Activated T-helper 2 cell treated with anti-CD3 and anti-CD28 coated beads, Interferon-gamma antibody, Interleukin-2, Interleukin-4, amounts not matched to agents 10 μg/mL and 5 μg/mL and 100 μg/mL, durations not matched to agents 14 hours and 24 hours and 36 hours (primary cell): ENCODE results near the gene LGALS14. TPM values are rescaled to one million over a fixed set of nuclear protein-coding genes. Genes with fewer than 3 reads are reported as not detected.
A peak's percentile ranks its signal among the peaks of the same experiment; 100 is the strongest.

ENCODE experiments used
- DNase-seq: peaks from one replicate; pipeline ENCODE4 v3.0.0; 2021; ENCODE audit warnings: low spot score
- H3K27ac Mint-ChIP-seq: one replicate; pipeline ENCODE4 v1.8.0; 2021; ENCODE audit warnings: mixed read lengths
- H3K27me3 Mint-ChIP-seq: one replicate; pipeline ENCODE4 v1.8.0; 2021; ENCODE audit warnings: low read depth, mixed read lengths
- H3K36me3 Mint-ChIP-seq: one replicate; pipeline ENCODE4 v1.8.0; 2021; ENCODE audit warnings: low read depth, mixed read lengths
- H3K4me1 Mint-ChIP-seq: one replicate; pipeline ENCODE4 v1.8.0; 2021; ENCODE audit warnings: low read depth, mixed read lengths
- H3K4me3 Mint-ChIP-seq: one replicate; pipeline ENCODE4 v1.8.0; 2021; ENCODE audit warnings: low read depth, mild to moderate bottlenecking, moderate library complexity, mixed read lengths
- H3K9me3 Mint-ChIP-seq: one replicate; pipeline ENCODE4 v1.8.0; 2021; ENCODE audit warnings: mixed read lengths
- intact Hi-C: fragments of 100-400 bp; cut with micrococcal nuclease; formaldehyde crosslinking; loops from one replicate; pipeline ENCODE4 v1.15.1; 2023
- total RNA-seq: library from RNA; stranded (reverse); gene quantifications from 2 replicates; pipeline ENCODE4 v1.2.3, GENCODE V29; 2022

LGALS14 gene
- total RNA-seq, 1 donor from 2014 or later, result not detected

GRCh38 chr19:39736088-39736487 lies 31.8 kb downstream of the LGALS14 start:
- H3K4me3 Mint-ChIP-seq, result no peak overlapping the region
- H3K27me3 Mint-ChIP-seq, result peaks cover 4% of the 10 kb centered on the region
- H3K9me3 Mint-ChIP-seq, result peaks cover 7% of the 10 kb centered on the region
- no peak for DNase-seq
- H3K4me1 Mint-ChIP-seq, result peaks cover 40% of the 10 kb centered on the region
- H3K27ac Mint-ChIP-seq, result peak overlapping the region; percentile 50
- intact Hi-C loops, result no loop called here
- H3K36me3 Mint-ChIP-seq, result no peaks in the 10 kb centered on the region

DNA sequence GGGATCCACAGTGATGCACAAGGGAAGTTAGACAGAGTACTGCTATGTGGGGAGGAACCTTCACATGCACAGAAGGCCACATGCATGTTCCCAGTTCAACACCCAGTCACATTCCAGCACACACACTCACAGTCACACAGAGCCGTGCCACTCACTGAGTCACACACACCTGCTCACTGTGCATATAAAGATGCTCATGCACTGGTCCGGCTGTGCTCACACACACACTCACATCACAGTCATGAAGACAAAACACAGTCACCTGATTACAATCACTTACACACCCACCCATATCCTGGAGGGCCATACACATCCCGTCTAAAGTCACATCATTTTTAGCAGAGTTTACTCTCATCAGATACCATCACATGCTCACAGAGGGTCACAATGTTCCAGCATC lies 33.1 kb downstream of the LGALS14 start:
- H3K27me3 Mint-ChIP-seq, result peaks cover 4% of the 10 kb centered on the region
- H3K27ac Mint-ChIP-seq, result no peak overlapping the region
- H3K4me1 Mint-ChIP-seq, result peaks cover 42% of the 10 kb centered on the region
- DNase-seq, result no peak
- no peak overlapping the region for H3K4me3 Mint-ChIP-seq
- H3K9me3 Mint-ChIP-seq, result peaks cover 7% of the 10 kb centered on the region
- intact Hi-C loops, result no loop called here
- H3K36me3 Mint-ChIP-seq, result no peaks in the 10 kb centered on the region

DNA sequence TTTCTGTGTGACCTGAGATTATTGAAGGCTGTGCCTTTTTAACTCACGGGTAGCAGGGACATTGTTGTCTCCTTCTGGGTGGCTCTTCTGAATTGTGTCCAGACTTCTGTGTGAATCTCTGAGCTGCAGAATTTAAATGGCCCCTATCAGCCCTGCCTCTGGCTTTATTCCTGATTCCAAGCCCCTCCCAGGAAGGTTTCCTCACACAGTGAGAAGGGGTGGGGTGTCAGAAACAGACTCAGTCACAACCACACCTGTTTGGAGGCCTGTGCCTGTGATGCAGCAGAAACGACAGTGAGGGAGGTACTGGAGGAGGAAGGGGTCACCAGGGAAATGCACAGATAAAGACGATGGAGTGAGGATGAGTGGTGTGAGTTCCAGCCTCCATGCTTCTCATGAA lies 33.6 kb downstream of the LGALS14 start, which contains the start of gene CLC:
Gene CLC, minus strand, starts transcription at position 139 of the 400 bp plus-strand sequence. Its CDS starts 77 bp downstream, at position 62.
- intact Hi-C loops, result no loop called here
- Mint-ChIP-seq H3K36me3 (no peaks in the 10 kb centered on the region), H3K27me3 (peaks cover 4% of the 10 kb centered on the region), H3K27ac (no peak within 1 kb of the TSS), H3K4me1 (peaks cover 42% of the 10 kb centered on the region), H3K4me3 (no peak within 1 kb of the TSS), H3K9me3 (peaks cover 7% of the 10 kb centered on the region)
- no peak for DNase-seq

DNA sequence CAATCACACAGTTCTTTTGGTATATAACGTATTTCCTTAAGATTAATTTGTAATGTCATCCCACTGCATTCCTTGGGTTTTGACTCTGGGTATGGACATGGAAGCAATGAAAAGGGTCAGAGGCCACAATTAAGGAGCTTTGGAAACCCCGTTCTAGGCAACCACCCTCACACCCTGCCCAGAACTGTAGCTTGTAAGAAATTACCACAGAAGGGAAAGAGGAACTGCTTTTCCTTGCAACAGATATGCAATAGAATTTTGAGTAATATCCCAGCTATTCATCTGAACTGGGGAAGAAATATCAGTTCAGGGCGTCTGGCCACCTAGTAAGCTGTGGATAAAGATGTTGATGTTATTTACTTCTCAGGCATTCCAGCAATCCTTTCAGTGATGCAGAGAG lies 34.5 kb downstream of the LGALS14 start:
- H3K4me1 Mint-ChIP-seq, result peaks cover 42% of the 10 kb centered on the region
- H3K27ac Mint-ChIP-seq, result no peak overlapping the region
- no peak for DNase-seq
- intact Hi-C loops, result no loop called here
- no peaks in the 10 kb centered on the region for H3K36me3 Mint-ChIP-seq
- H3K4me3 Mint-ChIP-seq, result no peak overlapping the region
- H3K27me3 Mint-ChIP-seq, result peaks cover 7% of the 10 kb centered on the region
- peaks cover under 1% of the 10 kb centered on the region for H3K9me3 Mint-ChIP-seq

- Mint-ChIP-seq H3K27me3 (peaks cover 9% of the 10 kb centered on the region), H3K4me1 (peaks cover 42% of the 10 kb centered on the region), H3K4me3 (peak overlapping the region; percentile 42), H3K36me3 (no peaks in the 10 kb centered on the region), H3K27ac (peak overlapping the region; percentile 15), H3K9me3 (no peaks in the 10 kb centered on the region)
- intact Hi-C loops, result loop anchor here (1.0 kb wide), 1 partner anchor 60 kb away; no protein-coding TSS in a partner anchor
- DNase-seq, result no peak
Measured at GRCh38 chr19:39740395-39740794, 36.1 kb downstream of the LGALS14 start.

DNA sequence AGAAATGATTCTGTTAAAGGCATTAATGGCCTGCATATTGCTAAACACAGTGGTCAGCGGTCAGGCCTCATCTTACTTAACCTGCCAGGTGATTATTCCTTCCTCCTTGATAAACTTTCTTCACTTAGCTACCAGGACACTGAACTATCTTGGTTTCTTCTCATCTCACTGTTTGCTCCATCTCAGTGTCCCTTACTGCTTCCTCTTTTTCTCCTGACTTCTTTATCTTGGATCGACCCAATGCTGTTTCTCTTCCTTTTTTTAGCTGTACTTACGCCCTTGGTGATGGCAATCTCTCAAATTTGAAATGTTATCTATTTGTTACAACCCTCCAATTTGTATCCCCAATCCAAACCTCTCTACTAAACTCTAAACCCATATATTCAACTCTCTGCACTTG lies 41.4 kb downstream of the LGALS14 start:
- Mint-ChIP-seq H3K27ac (no peak overlapping the region), H3K4me3 (no peak overlapping the region)

DNA sequence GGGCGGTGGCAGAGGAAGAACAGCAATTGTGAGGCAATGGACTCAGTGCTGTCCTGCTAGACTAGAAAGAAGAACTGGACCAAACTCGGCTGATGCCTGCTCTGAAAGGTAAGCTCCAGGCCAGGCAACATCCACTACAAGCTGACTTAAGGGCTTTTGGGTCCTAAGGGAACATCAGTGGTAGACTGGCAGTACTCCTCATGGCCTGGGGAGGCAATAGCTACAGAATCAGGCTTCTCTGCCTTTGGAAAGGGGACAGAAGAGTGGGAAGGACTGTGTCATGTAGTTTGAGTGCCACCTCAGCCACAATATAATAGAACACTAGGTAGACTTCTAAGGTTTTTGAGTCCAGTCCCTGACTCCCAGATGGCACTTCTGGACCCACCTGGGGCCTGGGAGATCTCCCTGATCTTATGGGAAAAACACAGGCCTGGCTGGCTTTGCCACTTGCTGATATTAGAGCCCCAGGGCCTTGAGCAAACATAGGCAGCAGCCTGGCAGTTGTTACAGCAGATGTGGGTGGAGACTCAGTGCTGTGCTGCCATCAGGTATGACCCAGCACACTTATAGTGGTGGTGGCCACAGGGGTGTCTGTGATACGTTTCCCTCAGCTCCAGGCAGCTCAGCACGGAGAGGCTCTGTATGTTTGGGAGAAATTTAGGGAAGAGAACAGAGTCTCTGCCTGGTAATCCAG lies 42.7 kb downstream of the LGALS14 start:
- DNase-seq, result no peak
- peaks cover 27% of the 10 kb centered on the region for H3K27me3 Mint-ChIP-seq
- intact Hi-C loops, result no loop called here
- no peak overlapping the region for H3K27ac Mint-ChIP-seq
- H3K4me1 Mint-ChIP-seq, result no peaks in the 10 kb centered on the region
- no peak overlapping the region for H3K4me3 Mint-ChIP-seq
- no peaks in the 10 kb centered on the region for H3K9me3 Mint-ChIP-seq
- H3K36me3 Mint-ChIP-seq, result no peaks in the 10 kb centered on the region

More for the DNA sequence above, 41.4 kb downstream of the LGALS14 start:
- Mint-ChIP-seq H3K27me3 (peaks cover 25% of the 10 kb centered on the region), H3K9me3 (no peaks in the 10 kb centered on the region), H3K36me3 (no peaks in the 10 kb centered on the region), H3K4me1 (peaks cover 5% of the 10 kb centered on the region)
- no peak for DNase-seq
- intact Hi-C loops, result no loop called here

GRCh38 chr19:39749981-39750380 lies 45.7 kb downstream of the LGALS14 start:
- DNase-seq, result no peak
- Mint-ChIP-seq H3K4me3 (no peak overlapping the region), H3K4me1 (no peaks in the 10 kb centered on the region), H3K9me3 (no peaks in the 10 kb centered on the region), H3K27me3 (peaks cover 26% of the 10 kb centered on the region), H3K27ac (no peak overlapping the region), H3K36me3 (no peaks in the 10 kb centered on the region)
- intact Hi-C loops, result no loop called here

- peaks cover 22% of the 10 kb centered on the region for H3K27me3 Mint-ChIP-seq
- no peaks in the 10 kb centered on the region for H3K9me3 Mint-ChIP-seq
- H3K4me3 Mint-ChIP-seq, result no peak overlapping the region
- no peaks in the 10 kb centered on the region for H3K36me3 Mint-ChIP-seq
- H3K27ac Mint-ChIP-seq, result no peak overlapping the region
- intact Hi-C loops, result no loop called here
- no peaks in the 10 kb centered on the region for H3K4me1 Mint-ChIP-seq
- no peak for DNase-seq
Measured at GRCh38 chr19:39752390-39752789, 48.1 kb downstream of the LGALS14 start.

DNA sequence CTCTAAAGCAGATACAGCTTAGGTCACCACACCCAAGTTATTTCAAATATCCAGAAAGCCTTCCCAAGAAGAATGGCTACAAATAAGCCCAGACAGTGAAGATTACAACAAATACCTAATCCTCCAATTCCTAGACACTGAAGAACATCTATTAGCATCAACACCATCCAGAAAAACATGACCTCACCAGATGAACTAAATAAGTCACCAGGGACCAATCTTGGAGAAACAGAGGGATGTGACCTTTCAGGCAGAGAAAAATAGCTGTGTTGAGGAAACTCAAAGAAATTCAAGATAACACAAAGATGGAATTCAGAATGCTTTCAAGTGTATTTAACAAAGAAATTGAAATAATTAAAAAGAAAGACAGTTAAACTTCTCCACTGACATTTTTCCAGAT lies 48.5 kb downstream of the LGALS14 start:
- Mint-ChIP-seq H3K27ac (no peak overlapping the region), H3K36me3 (no peaks in the 10 kb centered on the region), H3K9me3 (no peaks in the 10 kb centered on the region), H3K4me1 (no peaks in the 10 kb centered on the region), H3K4me3 (no peak overlapping the region), H3K27me3 (peaks cover 25% of the 10 kb centered on the region)
- intact Hi-C loops, result no loop called here
- DNase-seq, result no peak

GRCh38 chr19:39754544-39754943 lies 50.3 kb downstream of the LGALS14 start:
- no peaks in the 10 kb centered on the region for H3K36me3 Mint-ChIP-seq
- no peak overlapping the region for H3K4me3 Mint-ChIP-seq
- intact Hi-C loops, result no loop called here
- H3K4me1 Mint-ChIP-seq, result no peaks in the 10 kb centered on the region
- H3K27ac Mint-ChIP-seq, result no peak overlapping the region
- no peak for DNase-seq
- no peaks in the 10 kb centered on the region for H3K9me3 Mint-ChIP-seq
- H3K27me3 Mint-ChIP-seq, result peaks cover 32% of the 10 kb centered on the region

GRCh38 chr19:39754971-39755370 lies 50.7 kb downstream of the LGALS14 start:
- H3K9me3 Mint-ChIP-seq, result no peaks in the 10 kb centered on the region
- H3K27ac Mint-ChIP-seq, result no peak overlapping the region
- H3K4me3 Mint-ChIP-seq, result no peak overlapping the region
- H3K4me1 Mint-ChIP-seq, result peaks cover 4% of the 10 kb centered on the region
- no peaks in the 10 kb centered on the region for H3K36me3 Mint-ChIP-seq
- no peak for DNase-seq
- intact Hi-C loops, result no loop called here
- peaks cover 32% of the 10 kb centered on the region for H3K27me3 Mint-ChIP-seq
